SU-DHL-6 (cell line): Measurements from ENCODE around the gene LRRC25.
A peak's percentile ranks its signal among the peaks of the same experiment; 100 is the strongest.

ENCODE experiments used
- H2AFZ ChIP-seq: fragments of 200-600 bp; sonication (generic); 2 replicates; pipeline ENCODE4 v1.6.1; 2014; ENCODE audit warnings: low read depth, mild to moderate bottlenecking, moderate library complexity, mixed read lengths, antibody characterized with exemption, low read length; ENCODE audit not compliant: severe bottlenecking
- H3F3A ChIP-seq: fragments of 200-600 bp; shearing (Covaris generic); 2 replicates; pipeline ENCODE4 v1.6.0; 2016; ENCODE audit warnings: antibody characterized with exemption, mild to moderate bottlenecking; ENCODE audit not compliant: insufficient read depth
- H3K27ac ChIP-seq: fragments of 200-600 bp; sonication (generic); 2 replicates; pipeline ENCODE4 v1.5.1; 2016; ENCODE audit warnings: low read depth, mild to moderate bottlenecking, low read length, moderate library complexity, mixed read lengths
- H3K27me3 ChIP-seq: fragments of 200-600 bp; sonication (generic), shearing (Covaris generic); 2 replicates; pipeline ENCODE4 v1.6.0; 2014; ENCODE audit warnings: mild to moderate bottlenecking, low read length
- H3K36me3 ChIP-seq: fragments of 200-600 bp; sonication (generic); 2 replicates; pipeline ENCODE4 v1.6.1; 2014; ENCODE audit warnings: mild to moderate bottlenecking, low read length, mixed read lengths
- H3K4me2 ChIP-seq: fragments of 300-600, 200-600 bp; shearing (Covaris generic), sonication (generic); 2 replicates; pipeline ENCODE4 v1.6.0; 2014; ENCODE audit warnings: low read length, low read depth, mild to moderate bottlenecking; ENCODE audit not compliant: poor library complexity, severe bottlenecking
- H3K4me3 ChIP-seq: fragments of 200-600 bp; sonication (generic); 2 replicates; pipeline ENCODE4 v1.5.1; 2014; ENCODE audit warnings: antibody characterized with exemption, low read length, mild to moderate bottlenecking, mixed read lengths; ENCODE audit not compliant: insufficient read depth, poor library complexity, severe bottlenecking
- H3K79me2 ChIP-seq: fragments of 200-600 bp; sonication (generic); 2 replicates; pipeline ENCODE4 v1.6.1; 2014; ENCODE audit warnings: mild to moderate bottlenecking, low read length, moderate library complexity; ENCODE audit not compliant: insufficient read depth
- H3K9ac ChIP-seq: fragments of 200-600 bp; sonication (generic); 2 replicates; pipeline ENCODE4 v1.7.0; 2014; ENCODE audit warnings: mild to moderate bottlenecking, low read length
- H3K9me2 ChIP-seq: fragments of 200-600 bp; sonication (generic); replicated peaks from 2 replicates; pipeline ENCODE4 v1.6.1; 2014; ENCODE audit warnings: low read length; ENCODE audit not compliant: insufficient read depth
- H3K9me3 ChIP-seq: fragments of 200-600 bp; sonication (generic); 2 replicates; pipeline ENCODE4 v1.6.1; 2014; ENCODE audit warnings: low read length, mixed read lengths; ENCODE audit not compliant: insufficient read depth
- H4K20me1 ChIP-seq: fragments of 200-600 bp; sonication (generic); 2 replicates; pipeline ENCODE4 v1.6.1; 2014; ENCODE audit warnings: low read depth, mild to moderate bottlenecking, antibody characterized with exemption, low read length, moderate library complexity, mixed read lengths
- EZH2phosphoT487 ChIP-seq: fragments of 200-600 bp; sonication (generic), shearing (Covaris generic); conservative IDR thresholded peaks from 2 replicates; pipeline ENCODE4 v1.6.1; 2018; ENCODE audit warnings: mild to moderate bottlenecking, antibody characterized with exemption, low read length, moderate library complexity, mixed read lengths
- TF ChIP-seq, protein P1 (sequence below): fragments of 200-600 bp; sonication (generic); IDR thresholded peaks from one replicate; pipeline ENCODE4 v1.5.1; 2017; ENCODE audit warnings: antibody characterized with exemption, mild to moderate bottlenecking, low read length, moderate library complexity; ENCODE audit not compliant: insufficient read depth, poor library complexity, severe bottlenecking

The LRRC25 gene

DNA sequence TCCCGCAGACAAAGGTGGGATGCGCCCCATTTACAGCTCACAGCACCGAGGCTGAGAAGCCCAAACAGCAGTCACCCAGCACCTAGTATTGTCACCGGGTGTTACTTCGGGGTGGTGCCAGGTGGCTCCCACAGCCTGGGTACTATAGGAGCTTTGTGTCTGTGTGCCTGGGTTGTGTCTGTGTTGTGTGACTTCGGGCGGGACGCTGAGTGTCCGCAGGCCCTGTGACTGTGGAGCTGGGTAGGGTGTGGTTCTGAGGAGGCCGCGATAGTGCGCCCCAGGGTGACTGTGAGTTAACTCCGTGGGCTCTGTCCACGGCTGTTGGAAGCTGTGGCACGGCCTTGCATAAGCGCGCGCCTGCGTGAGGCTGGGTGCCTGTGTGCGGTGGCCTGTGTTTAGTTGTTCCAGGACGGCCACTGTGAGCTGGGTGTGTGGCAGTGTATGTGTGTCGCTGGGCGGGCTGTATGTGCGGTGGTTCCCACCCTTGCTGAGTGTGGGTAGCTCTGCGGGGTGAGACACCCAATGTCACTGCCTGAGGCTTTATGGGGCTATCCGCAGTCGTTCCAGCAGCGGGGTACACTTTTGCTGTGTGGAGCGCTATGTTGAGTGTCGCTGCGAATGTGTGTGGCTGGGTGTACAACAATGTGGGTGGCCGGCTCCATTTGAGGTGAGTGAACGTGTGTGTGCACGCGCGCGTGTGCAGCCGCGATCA is 21.2 kb upstream of the LRRC25 start:
- H2AFZ ChIP-seq = no peak overlapping the region
- no peak overlapping the region for H3K27ac ChIP-seq
- H3F3A ChIP-seq = peaks cover 6% of the 10 kb centered on the region; the same call in 1 of the 2 replicates
- H3K4me3 ChIP-seq = peak overlapping the region; percentile 57
- H3K9me3 ChIP-seq = no peaks in the 10 kb centered on the region
- H3K9ac ChIP-seq = peak overlapping the region; percentile 54; the same call in 1 of the 2 replicates
- H3K4me2 ChIP-seq = peak overlapping the region; percentile 52
- H3K79me2 ChIP-seq = no peaks in the 10 kb centered on the region
- H3K36me3 ChIP-seq = no peaks in the 10 kb centered on the region
- no peaks in the 10 kb centered on the region for H4K20me1 ChIP-seq
- no peaks in the 10 kb centered on the region for H3K9me2 ChIP-seq
- no peaks in the 10 kb centered on the region for H3K27me3 ChIP-seq
- TF ChIP-seq, protein P1, sequence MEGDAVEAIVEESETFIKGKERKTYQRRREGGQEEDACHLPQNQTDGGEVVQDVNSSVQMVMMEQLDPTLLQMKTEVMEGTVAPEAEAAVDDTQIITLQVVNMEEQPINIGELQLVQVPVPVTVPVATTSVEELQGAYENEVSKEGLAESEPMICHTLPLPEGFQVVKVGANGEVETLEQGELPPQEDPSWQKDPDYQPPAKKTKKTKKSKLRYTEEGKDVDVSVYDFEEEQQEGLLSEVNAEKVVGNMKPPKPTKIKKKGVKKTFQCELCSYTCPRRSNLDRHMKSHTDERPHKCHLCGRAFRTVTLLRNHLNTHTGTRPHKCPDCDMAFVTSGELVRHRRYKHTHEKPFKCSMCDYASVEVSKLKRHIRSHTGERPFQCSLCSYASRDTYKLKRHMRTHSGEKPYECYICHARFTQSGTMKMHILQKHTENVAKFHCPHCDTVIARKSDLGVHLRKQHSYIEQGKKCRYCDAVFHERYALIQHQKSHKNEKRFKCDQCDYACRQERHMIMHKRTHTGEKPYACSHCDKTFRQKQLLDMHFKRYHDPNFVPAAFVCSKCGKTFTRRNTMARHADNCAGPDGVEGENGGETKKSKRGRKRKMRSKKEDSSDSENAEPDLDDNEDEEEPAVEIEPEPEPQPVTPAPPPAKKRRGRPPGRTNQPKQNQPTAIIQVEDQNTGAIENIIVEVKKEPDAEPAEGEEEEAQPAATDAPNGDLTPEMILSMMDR = no peak
- no peak for TF ChIP-seq EZH2phosphoT487

DNA sequence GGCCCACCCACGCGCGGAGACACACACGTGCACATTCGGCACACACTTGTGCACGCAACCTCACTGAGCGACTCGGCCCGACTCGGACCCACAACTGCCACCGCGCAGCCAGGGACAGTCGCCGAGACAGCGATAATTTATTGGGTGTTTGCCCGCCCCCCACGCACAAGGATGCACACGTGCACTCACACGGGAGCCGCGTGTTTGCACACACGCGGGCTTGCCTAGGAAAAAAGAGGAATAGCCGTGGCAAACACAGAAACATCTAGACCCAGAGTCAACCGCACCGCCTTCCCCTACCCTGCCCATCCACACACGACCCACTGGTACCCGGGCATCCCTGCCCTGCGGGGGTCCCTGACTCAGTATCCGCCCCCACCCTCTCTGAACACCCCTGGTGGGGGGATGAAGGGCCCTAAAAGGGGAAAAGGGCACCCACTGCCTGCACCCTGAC is 20.6 kb upstream of the LRRC25 start:
- Histone ChIP-seq H4K20me1 (no peaks in the 10 kb centered on the region), H3K9ac (no peak overlapping the region), H3K9me3 (no peaks in the 10 kb centered on the region), H3K27me3 (no peaks in the 10 kb centered on the region), H3K4me3 (no peak overlapping the region), H3K9me2 (no peaks in the 10 kb centered on the region), H3K4me2 (peak overlapping the region; percentile 31), H2AFZ (no peak overlapping the region), H3F3A (peaks cover 6% of the 10 kb centered on the region; the same call in 1 of the 2 replicates), H3K27ac (no peak overlapping the region), H3K36me3 (no peaks in the 10 kb centered on the region), H3K79me2 (no peaks in the 10 kb centered on the region)
- TF ChIP-seq, protein P1 = no peak
- no peak for TF ChIP-seq EZH2phosphoT487

DNA sequence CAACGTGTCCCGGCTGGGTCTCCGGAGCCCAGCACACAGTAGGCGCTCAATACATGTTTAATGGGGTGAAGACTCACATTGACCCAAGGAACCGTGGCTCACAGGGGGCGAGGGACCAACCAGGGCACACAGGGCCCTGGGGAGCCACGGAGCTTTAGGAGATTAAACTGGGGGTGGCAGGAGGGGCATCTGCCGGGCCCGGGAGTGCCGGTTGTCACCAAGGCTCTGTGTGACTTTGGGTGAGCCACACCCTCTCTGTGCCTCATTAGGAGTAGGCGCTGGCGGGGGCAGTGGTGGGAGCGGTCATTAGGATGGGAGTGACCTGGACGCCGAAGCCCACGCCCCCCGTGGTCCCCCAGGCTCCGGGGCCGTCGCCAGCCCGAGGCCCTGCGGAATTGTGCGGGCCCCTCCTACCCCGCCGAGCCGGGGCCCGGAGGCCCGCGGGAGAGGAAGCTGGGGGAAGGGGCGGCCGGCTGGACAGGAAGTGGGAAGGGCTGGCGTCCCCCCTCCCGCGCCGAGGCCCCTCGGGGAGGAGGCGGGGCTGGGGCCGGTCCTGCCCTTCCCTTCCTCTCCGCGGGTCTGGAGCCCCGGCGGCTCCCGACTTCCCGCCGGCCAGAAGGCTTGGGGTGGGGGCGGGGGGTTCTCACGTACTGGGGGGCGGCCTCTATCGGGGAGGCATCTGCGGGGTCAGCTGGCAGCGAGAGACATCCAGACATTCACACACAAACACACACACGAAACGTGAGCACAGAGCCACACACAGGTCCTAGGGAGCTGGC is 20.0 kb upstream of the LRRC25 start:
- no peak overlapping the region for H2AFZ ChIP-seq
- H3K9ac ChIP-seq = no peak overlapping the region

More for the DNA sequence above, 20.0 kb upstream of the LRRC25 start:
- no peaks in the 10 kb centered on the region for H3K9me3 ChIP-seq
- peak overlapping the region; percentile 31 for H3K4me2 ChIP-seq
- no peak for TF ChIP-seq EZH2phosphoT487
- TF ChIP-seq, protein P1 = no peak
- H3K27ac ChIP-seq = no peak overlapping the region
- H4K20me1 ChIP-seq = no peaks in the 10 kb centered on the region
- H3K4me3 ChIP-seq = no peak overlapping the region
- H3K9me2 ChIP-seq = no peaks in the 10 kb centered on the region
- no peaks in the 10 kb centered on the region for H3K36me3 ChIP-seq
- peaks cover 6% of the 10 kb centered on the region; the same call in 1 of the 2 replicates for H3F3A ChIP-seq
- no peaks in the 10 kb centered on the region for H3K79me2 ChIP-seq
- no peaks in the 10 kb centered on the region for H3K27me3 ChIP-seq
